ENCODE data around the gene INTS12. TPM values are rescaled to one million over a fixed set of nuclear protein-coding genes. Genes with fewer than 3 reads are reported as not detected.

The INTS12 gene
- total and polyA plus RNA-seq, 2 of the 8 experiments (the other 6 are each of a cell fraction or from before 2014, with no cell fraction given), result 12.3 to 14.1 TPM

GRCh38 chr4:105634402-105635080 is 73.9 kb downstream of the INTS12 start:
- H3K4me3 ChIP-seq (ENCODE audit: extremely low read depth in 1 of 4, insufficient read depth in 2 of 4, low read depth in 3 of 4, low read length in 4 of 4), result no peak overlapping the region
- DNase-seq (ENCODE audit: low read depth in 1 of 2, low spot score in 2 of 2), result no peak
- WGBS, 2 experiments (ENCODE audit: extremely low coverage in 1 of 2, insufficient coverage in 1 of 2, insufficient read length in 1 of 2, insufficient replicate concordance in 2 of 2, low coverage in 1 of 2, low lambda C conversion rate in 2 of 2, missing lambda C conversion rate in 1 of 2), result 88% methylated on average over 1 of the region's 1 CpG; no CpG with 5 or more reads in 1 of the 2 experiments
- CTCF ChIA-PET (ENCODE audit: partially characterized antibody), result no interaction called here
- no peak for FAIRE-seq
- no peak overlapping the region for H2BK5ac ChIP-seq (ENCODE audit: low read depth, low read length)
- H2BK12ac ChIP-seq (ENCODE audit: low read depth, low read length), result no peak overlapping the region
- no peak overlapping the region for H4K8ac ChIP-seq (ENCODE audit: extremely low read depth, insufficient read depth, low read length)
- H3K79me1 ChIP-seq (ENCODE audit: low read depth, low read length), result no peaks in the 10 kb centered on the region
- H3K14ac ChIP-seq (ENCODE audit: insufficient read length), result no peak overlapping the region
- H2AK5ac ChIP-seq (ENCODE audit: low read depth, low read length), result no peak overlapping the region
- no peak overlapping the region for H3K18ac ChIP-seq (ENCODE audit: extremely low read depth, low read length)
- POLR2A ChIA-PET (ENCODE audit: partially characterized antibody), result no interaction called here
- H3K79me2 ChIP-seq (ENCODE audit: control insufficient read depth in 1 of 2, insufficient read depth in 2 of 2, low read length in 2 of 2), result no peaks in the 10 kb centered on the region
- no peak overlapping the region for H2BK15ac ChIP-seq (ENCODE audit: low read length)
- H3K27ac ChIP-seq (ENCODE audit: low read depth, low read length), result no peak overlapping the region
- H3K23ac ChIP-seq (ENCODE audit: insufficient read length), result no peak overlapping the region
- no peak overlapping the region for H2BK20ac ChIP-seq (ENCODE audit: low read length)
- H3K9me3 ChIP-seq (ENCODE audit: insufficient read depth in 2 of 2, low read depth in 1 of 2, low read length in 1 of 2), result no peaks in the 10 kb centered on the region
- H2BK120ac ChIP-seq (replicated peaks; ENCODE audit: low read depth, low read length), result no peak overlapping the region
- H3K56ac ChIP-seq (replicated peaks; ENCODE audit: insufficient read length, low read depth, low read length), result no peak overlapping the region
- H3K9ac ChIP-seq (replicated peaks in 1 of 4; ENCODE audit: extremely low read depth in 1 of 4, low read depth in 3 of 4, low read length in 3 of 4), result no peak overlapping the region
- H3K4me2 ChIP-seq (ENCODE audit: insufficient read depth in 1 of 2, low read depth in 2 of 2, low read length in 2 of 2), result no peak overlapping the region
- no peak overlapping the region for H3K4ac ChIP-seq (replicated peaks; ENCODE audit: insufficient read length, low read depth, low read length)
- H2AFZ ChIP-seq (ENCODE audit: low read length), result no peak overlapping the region
- peaks cover 0 to 4% (median 0%) of the 10 kb centered on the region in 4 experiments; a peak in 2 of 7 replicates for H3K4me1 ChIP-seq (replicated peaks in 1 of 4; ENCODE audit: control insufficient read depth in 3 of 4, insufficient read depth in 4 of 4, low read length in 3 of 4)
- no peaks in the 10 kb centered on the region for H3K27me3 ChIP-seq (replicated peaks in 1 of 4; ENCODE audit: control insufficient read depth in 3 of 4, extremely low read depth in 1 of 4, insufficient read depth in 3 of 4, low read length in 3 of 4)
- no peaks in the 10 kb centered on the region for H3K23me2 ChIP-seq (ENCODE audit: low read depth, low read length)
- H3K36me3 ChIP-seq (ENCODE audit: control insufficient read depth in 2 of 4, insufficient read depth in 4 of 4, low read length in 3 of 4), result no peaks in the 10 kb centered on the region
- H4K20me1 ChIP-seq (replicated peaks in 1 of 2; ENCODE audit: control insufficient read depth in 1 of 2, insufficient read depth in 2 of 2, low read length in 2 of 2), result no peaks in the 10 kb centered on the region
- no peak overlapping the region for H4K91ac ChIP-seq (replicated peaks; ENCODE audit: insufficient read length, low read length)
- no peak overlapping the region for H4K5ac ChIP-seq (ENCODE audit: insufficient read length, low read depth, low read length)
- TF ChIP-seq MAFK (IDR thresholded peaks at IDR 0.05; ENCODE audit: low read depth, low read length) (no peak), POU5F1 (IDR thresholded peaks at IDR 0.05; ENCODE audit: low read depth, low read length) (no peak), TAF1 (IDR thresholded peaks at IDR 0.05; ENCODE audit: low read depth, low read length) (no peak), SP2 (IDR thresholded peaks at IDR 0.05; ENCODE audit: low read length) (no peak), CBX8 (IDR thresholded peaks at IDR 0.05; ENCODE audit: borderline replicate concordance, low read depth, low read length) (no peak), CTCF (IDR thresholded peaks at IDR 0.05; ENCODE audit: control extremely low read depth in 1 of 3, insufficient read depth in 1 of 3, low read depth in 1 of 3, low read length in 3 of 3) (no peak), PHF8 (conservative IDR thresholded peaks at IDR 0.05; ENCODE audit: low read depth, low read length) (no peak), JUND (IDR thresholded peaks at IDR 0.05; ENCODE audit: low read length) (no peak), BRCA1 (IDR thresholded peaks at IDR 0.05; ENCODE audit: low read depth, low read length) (no peak), FOSL1 (IDR thresholded peaks at IDR 0.05; ENCODE audit: insufficient read depth, low read depth, low read length) (no peak)
